H7 (cell line): Measurements from ENCODE around the gene ZNF775. TPM values are rescaled to one million over a fixed set of nuclear protein-coding genes. Genes with fewer than 3 reads are reported as not detected.
A peak's percentile ranks its signal among the peaks of the same experiment; 100 is the strongest.

Experiments used
- DNase-seq: peaks from one replicate; pipeline ENCODE4 v3.0.0; 2012
- H3K27me3 ChIP-seq: 2 replicates; pipeline ENCODE4 v1.6.0; 2011; ENCODE audit warnings: mild to moderate bottlenecking, low read length; ENCODE audit not compliant: control insufficient read depth, insufficient read depth
- H3K36me3 ChIP-seq: replicated peaks from 2 replicates; pipeline ENCODE4 v1.5.1; 2011; ENCODE audit warnings: low read length; ENCODE audit not compliant: control insufficient read depth, insufficient read depth
- H3K4me3 ChIP-seq: 2 replicates; pipeline ENCODE4 v1.5.1; 2011; ENCODE audit warnings: low read depth, mild to moderate bottlenecking, control low read depth, low read length, moderate library complexity; ENCODE audit not compliant: insufficient read depth
- total RNA-seq: library from RNA; depleted of rRNA; stranded (reverse); fragments of >200 nt; shearing (Covaris generic); gene quantifications from 2 replicates; pipeline ENCODE4 v1.2.3, GENCODE V29; 2014

Gene ZNF775
- total RNA-seq, 1 experiment from 2014 or later: 44.2 TPM

- H3K27me3 ChIP-seq: no peaks in the 10 kb centered on the region
- H3K36me3 ChIP-seq: peaks cover 1% of the 10 kb centered on the region
- H3K4me3 ChIP-seq: no peak overlapping the region
- no peak for DNase-seq
Observed at GRCh38 chr7:150403376-150404171, 24.4 kb downstream of the ZNF775 start.

GRCh38 chr7:150404172-150404804, 25.2 kb downstream of the ZNF775 start:
- peak overlapping the region; percentile 66 for H3K4me3 ChIP-seq
- H3K27me3 ChIP-seq: no peaks in the 10 kb centered on the region
- no peak for DNase-seq
- peaks cover 1% of the 10 kb centered on the region; the same call in 1 of the 2 replicates for H3K36me3 ChIP-seq

GRCh38 chr7:150404805-150405583, 25.9 kb downstream of the ZNF775 start:
- H3K27me3 ChIP-seq: no peaks in the 10 kb centered on the region
- peak; percentile 96 for DNase-seq

GRCh38 chr7:150405584-150406311, 26.6 kb downstream of the ZNF775 start:
- peak; percentile 86 for DNase-seq
- Histone ChIP-seq H3K27me3 (no peaks in the 10 kb centered on the region), H3K4me3 (peak overlapping the region; percentile 66), H3K36me3 (peaks cover 7% of the 10 kb centered on the region)

More at GRCh38 chr7:150404805-150405583, 25.9 kb downstream of the ZNF775 start:
- peaks cover 1% of the 10 kb centered on the region for H3K36me3 ChIP-seq
- H3K4me3 ChIP-seq: peak overlapping the region; percentile 66

GRCh38 chr7:150406312-150406566, 27.1 kb downstream of the ZNF775 start:
- Histone ChIP-seq H3K27me3 (no peaks in the 10 kb centered on the region), H3K4me3 (peak overlapping the region; percentile 66), H3K36me3 (peaks cover 7% of the 10 kb centered on the region)
- peak; percentile 73 for DNase-seq

- peaks cover 7% of the 10 kb centered on the region for H3K36me3 ChIP-seq
- DNase-seq: peak; percentile 40
- H3K4me3 ChIP-seq: peak overlapping the region; percentile 66
- H3K27me3 ChIP-seq: no peaks in the 10 kb centered on the region
Observed at GRCh38 chr7:150406567-150407421, 27.7 kb downstream of the ZNF775 start.

- DNase-seq: peak; percentile 69
- Histone ChIP-seq H3K27me3 (no peaks in the 10 kb centered on the region), H3K36me3 (peaks cover 7% of the 10 kb centered on the region), H3K4me3 (no peak overlapping the region)
Observed at GRCh38 chr7:150407588-150408392, 28.7 kb downstream of the ZNF775 start.

GRCh38 chr7:150408393-150409299, 29.5 kb downstream of the ZNF775 start:
- no peak overlapping the region for H3K4me3 ChIP-seq

GRCh38 chr7:150409300-150410030, 30.3 kb downstream of the ZNF775 start:
- no peak overlapping the region for H3K4me3 ChIP-seq
- DNase-seq: peak; percentile 18
- no peaks in the 10 kb centered on the region for H3K27me3 ChIP-seq
- H3K36me3 ChIP-seq: peaks cover 7% of the 10 kb centered on the region

More at GRCh38 chr7:150408393-150409299, 29.5 kb downstream of the ZNF775 start:
- peaks cover 7% of the 10 kb centered on the region for H3K36me3 ChIP-seq
- H3K27me3 ChIP-seq: no peaks in the 10 kb centered on the region
- peak; percentile 13 for DNase-seq

- no peak overlapping the region for H3K4me3 ChIP-seq
- no peaks in the 10 kb centered on the region for H3K27me3 ChIP-seq
- H3K36me3 ChIP-seq: peaks cover 7% of the 10 kb centered on the region
- DNase-seq: peak; percentile 6
Observed at GRCh38 chr7:150410131-150410530, 31.0 kb downstream of the ZNF775 start.

GRCh38 chr7:150410680-150411346, 31.7 kb downstream of the ZNF775 start:
- Histone ChIP-seq H3K27me3 (no peaks in the 10 kb centered on the region), H3K4me3 (no peak overlapping the region), H3K36me3 (peaks cover 7% of the 10 kb centered on the region)
- peak; percentile 18 for DNase-seq
